ENCODE results near the gene KCNE2.

The KCNE2 gene

GRCh38 chr21:34333121-34333739 is 30.6 kb upstream of the KCNE2 start:
- Mint-ChIP-seq H3K4me1 (no peaks in the 10 kb centered on the region), H3K9me3 (peaks cover 7% of the 10 kb centered on the region), H3K36me3 (ENCODE audit: low read depth) (no peaks in the 10 kb centered on the region), H3K27ac (no peak overlapping the region), H3K4me3 (no peak overlapping the region), H3K27me3 (ENCODE audit: low read depth) (peaks cover 10% of the 10 kb centered on the region)
- TF ChIP-seq, protein P1, sequence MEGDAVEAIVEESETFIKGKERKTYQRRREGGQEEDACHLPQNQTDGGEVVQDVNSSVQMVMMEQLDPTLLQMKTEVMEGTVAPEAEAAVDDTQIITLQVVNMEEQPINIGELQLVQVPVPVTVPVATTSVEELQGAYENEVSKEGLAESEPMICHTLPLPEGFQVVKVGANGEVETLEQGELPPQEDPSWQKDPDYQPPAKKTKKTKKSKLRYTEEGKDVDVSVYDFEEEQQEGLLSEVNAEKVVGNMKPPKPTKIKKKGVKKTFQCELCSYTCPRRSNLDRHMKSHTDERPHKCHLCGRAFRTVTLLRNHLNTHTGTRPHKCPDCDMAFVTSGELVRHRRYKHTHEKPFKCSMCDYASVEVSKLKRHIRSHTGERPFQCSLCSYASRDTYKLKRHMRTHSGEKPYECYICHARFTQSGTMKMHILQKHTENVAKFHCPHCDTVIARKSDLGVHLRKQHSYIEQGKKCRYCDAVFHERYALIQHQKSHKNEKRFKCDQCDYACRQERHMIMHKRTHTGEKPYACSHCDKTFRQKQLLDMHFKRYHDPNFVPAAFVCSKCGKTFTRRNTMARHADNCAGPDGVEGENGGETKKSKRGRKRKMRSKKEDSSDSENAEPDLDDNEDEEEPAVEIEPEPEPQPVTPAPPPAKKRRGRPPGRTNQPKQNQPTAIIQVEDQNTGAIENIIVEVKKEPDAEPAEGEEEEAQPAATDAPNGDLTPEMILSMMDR (IDR thresholded peaks at IDR 0.05; ENCODE audit: unreplicated experiment in 3 of 3): no peak

DNA sequence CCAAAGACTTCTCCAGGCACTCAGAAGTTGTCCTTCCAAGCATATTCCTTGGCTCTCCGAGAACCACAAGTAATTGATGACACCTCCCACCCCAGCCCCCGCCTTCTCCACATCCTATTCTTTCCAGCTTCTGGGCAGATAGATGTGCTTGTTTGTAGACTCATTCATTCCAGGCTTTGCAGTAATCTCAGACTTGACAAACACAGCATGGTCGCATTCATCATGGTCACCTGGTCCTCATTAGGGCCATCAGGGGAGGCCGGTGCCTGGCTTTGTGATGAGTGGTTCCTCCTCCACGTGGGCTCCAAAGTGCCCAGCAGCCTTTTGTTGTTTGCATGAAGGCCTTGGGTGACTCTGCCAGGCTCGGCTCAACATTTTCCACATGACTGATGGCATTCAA is 28.5 kb upstream of the KCNE2 start:
- TF ChIP-seq, protein P1 (IDR thresholded peaks at IDR 0.05; ENCODE audit: unreplicated experiment in 3 of 3): no peak
- H3K9me3 Mint-ChIP-seq: no peaks in the 10 kb centered on the region
- peaks cover 5% of the 10 kb centered on the region for H3K4me1 Mint-ChIP-seq
- H3K4me3 Mint-ChIP-seq: no peak overlapping the region
- H3K27ac Mint-ChIP-seq: no peak overlapping the region
- H3K36me3 Mint-ChIP-seq (ENCODE audit: low read depth): no peaks in the 10 kb centered on the region
- H3K27me3 Mint-ChIP-seq (ENCODE audit: low read depth): peaks cover 10% of the 10 kb centered on the region

GRCh38 chr21:34336245-34336644 is 27.6 kb upstream of the KCNE2 start:
- Mint-ChIP-seq H3K36me3 (ENCODE audit: low read depth) (no peaks in the 10 kb centered on the region), H3K9me3 (no peaks in the 10 kb centered on the region), H3K4me3 (no peak overlapping the region), H3K27me3 (ENCODE audit: low read depth) (peaks cover 10% of the 10 kb centered on the region), H3K4me1 (peaks cover 7% of the 10 kb centered on the region), H3K27ac (no peak overlapping the region)
- TF ChIP-seq, protein P1 (IDR thresholded peaks at IDR 0.05; ENCODE audit: unreplicated experiment in 3 of 3): no peak

- H3K36me3 Mint-ChIP-seq (ENCODE audit: low read depth): no peaks in the 10 kb centered on the region
- peaks cover 7% of the 10 kb centered on the region for H3K4me1 Mint-ChIP-seq
- peaks cover 10% of the 10 kb centered on the region for H3K27me3 Mint-ChIP-seq (ENCODE audit: low read depth)
- TF ChIP-seq, protein P1 (IDR thresholded peaks at IDR 0.05; ENCODE audit: unreplicated experiment in 3 of 3): no peak
- H3K27ac Mint-ChIP-seq: no peak overlapping the region
- no peak overlapping the region for H3K4me3 Mint-ChIP-seq
- H3K9me3 Mint-ChIP-seq: no peaks in the 10 kb centered on the region
Observed at GRCh38 chr21:34336756-34337391, 26.9 kb upstream of the KCNE2 start.

DNA sequence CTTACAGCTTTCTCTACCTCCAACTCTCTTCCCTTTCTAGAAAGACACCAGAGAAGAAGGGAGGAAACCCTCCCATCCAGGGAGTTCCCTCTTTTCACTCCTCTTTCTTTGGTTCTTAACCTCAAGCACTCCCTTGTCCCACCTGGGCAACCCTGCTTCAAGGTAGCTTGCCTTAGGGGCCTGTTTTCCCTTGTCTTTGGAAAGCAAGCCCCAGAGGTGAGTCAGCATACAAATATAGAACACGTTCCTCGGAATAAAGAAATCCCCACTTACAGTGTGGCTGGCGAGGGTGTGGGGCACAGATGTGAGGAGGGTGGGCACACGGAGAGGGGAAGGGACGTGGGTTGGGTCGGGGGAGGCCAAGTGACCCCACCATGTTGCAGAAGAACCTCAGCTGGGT is 26.1 kb upstream of the KCNE2 start:
- no peaks in the 10 kb centered on the region for H3K9me3 Mint-ChIP-seq
- no peak overlapping the region for H3K4me3 Mint-ChIP-seq
- no peak overlapping the region for H3K27ac Mint-ChIP-seq
- H3K4me1 Mint-ChIP-seq: peaks cover 7% of the 10 kb centered on the region
- TF ChIP-seq, protein P1 (IDR thresholded peaks at IDR 0.05; ENCODE audit: unreplicated experiment in 3 of 3): no peak
- H3K36me3 Mint-ChIP-seq (ENCODE audit: low read depth): no peaks in the 10 kb centered on the region
- H3K27me3 Mint-ChIP-seq (ENCODE audit: low read depth): peaks cover 10% of the 10 kb centered on the region

GRCh38 chr21:34338226-34338625 is 25.6 kb upstream of the KCNE2 start:
- H3K4me1 Mint-ChIP-seq: peaks cover 7% of the 10 kb centered on the region
- H3K27ac Mint-ChIP-seq: no peak overlapping the region
- TF ChIP-seq, protein P1 (IDR thresholded peaks at IDR 0.05; ENCODE audit: unreplicated experiment in 3 of 3): no peak
- peaks cover 10% of the 10 kb centered on the region for H3K27me3 Mint-ChIP-seq (ENCODE audit: low read depth)
- no peak overlapping the region for H3K4me3 Mint-ChIP-seq
- H3K9me3 Mint-ChIP-seq: no peaks in the 10 kb centered on the region
- no peaks in the 10 kb centered on the region for H3K36me3 Mint-ChIP-seq (ENCODE audit: low read depth)

Measured in nephron (organoid).